Endometrial microvascular endothelial cells (primary cell): Measurements from ENCODE around the gene OR52A5. TPM values are rescaled to one million over a fixed set of nuclear protein-coding genes. Genes with fewer than 3 reads are reported as not detected.
"Not testable (repeated sequence)": the region's sequence is repeated elsewhere in the genome, so short reads cannot be mapped to it uniquely, and the experiment has no call there.

Experiments used
- in situ Hi-C: cut with HindIII; loops from 2 replicates; pipeline ENCODE4 v1.10.0; 2017; ENCODE audit warnings: low sequenced_read_pairs, low pct_unique_long_range_greater_than_20kb; ENCODE audit errors: inconsistent ontology term
- total RNA-seq: library from RNA; depleted of rRNA; stranded (reverse); fragments of >200 nt; gene quantifications from one replicate; pipeline ENCODE4 v1.2.3, GENCODE V29; 2015; ENCODE audit errors: inconsistent ontology term

OR52A5 gene
- total RNA-seq: not detected

DNA sequence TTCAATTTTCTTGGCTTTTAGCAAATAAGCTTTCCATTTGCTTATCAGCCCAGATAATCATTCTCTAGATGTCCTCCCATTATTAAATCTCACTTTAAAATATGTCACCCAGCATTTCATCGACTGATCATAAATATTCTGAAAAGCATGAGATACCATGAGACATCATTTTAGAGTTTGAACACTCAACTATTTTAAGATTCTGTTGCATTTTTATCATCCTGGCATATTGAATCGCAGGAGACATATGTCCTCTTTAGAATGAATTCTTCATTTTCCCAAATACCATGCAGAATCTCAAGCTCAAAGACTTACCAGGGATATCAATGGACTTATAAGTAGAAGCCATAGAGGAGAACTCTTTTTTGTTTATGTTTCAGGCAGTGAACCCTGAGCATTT, at the start of gene OR52A5:
Gene OR52A5, minus strand, starts transcription at position 361 of the 400 bp plus-strand sequence. CDS start 5,714 bp downstream, outside the sequence.
- in situ Hi-C loops: no loop called here

DNA sequence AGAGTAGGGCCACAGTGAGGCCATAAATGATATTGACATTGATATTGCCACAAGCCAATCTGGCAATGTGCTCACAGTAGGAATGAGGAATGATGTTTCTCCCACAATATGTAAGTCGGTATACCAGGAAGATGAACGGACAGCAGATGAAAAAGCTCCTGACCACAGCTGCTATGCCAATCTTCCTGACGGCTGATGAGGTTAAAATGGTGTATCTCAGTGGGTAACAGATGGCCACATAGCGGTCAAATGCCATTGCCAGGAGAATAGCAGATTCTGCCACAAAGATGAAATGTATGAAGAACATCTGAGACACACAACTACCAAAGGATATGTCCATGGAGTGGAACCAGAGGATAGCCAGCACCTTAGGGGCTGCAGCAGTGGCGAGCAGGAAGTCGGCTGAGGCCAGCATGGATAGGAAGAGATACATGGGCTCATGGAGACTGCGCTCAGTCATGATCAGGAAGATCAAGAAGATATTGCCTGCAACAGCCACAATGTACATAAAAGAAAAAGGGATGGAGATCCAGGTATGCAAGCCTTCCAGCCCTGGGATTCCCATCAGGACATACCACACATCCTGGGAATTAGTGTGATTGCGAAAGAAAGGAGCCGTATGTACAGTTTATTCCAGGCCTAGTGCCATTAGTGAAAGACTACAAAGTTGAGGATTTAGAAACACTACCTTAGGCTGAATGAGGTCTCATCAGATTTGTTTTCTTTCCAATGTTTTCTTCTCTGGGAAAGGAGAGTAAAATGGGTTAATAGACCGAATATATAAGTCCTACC, 40.1 kb upstream of the OR52A5 start:
- in situ Hi-C loops: no loop called here

DNA sequence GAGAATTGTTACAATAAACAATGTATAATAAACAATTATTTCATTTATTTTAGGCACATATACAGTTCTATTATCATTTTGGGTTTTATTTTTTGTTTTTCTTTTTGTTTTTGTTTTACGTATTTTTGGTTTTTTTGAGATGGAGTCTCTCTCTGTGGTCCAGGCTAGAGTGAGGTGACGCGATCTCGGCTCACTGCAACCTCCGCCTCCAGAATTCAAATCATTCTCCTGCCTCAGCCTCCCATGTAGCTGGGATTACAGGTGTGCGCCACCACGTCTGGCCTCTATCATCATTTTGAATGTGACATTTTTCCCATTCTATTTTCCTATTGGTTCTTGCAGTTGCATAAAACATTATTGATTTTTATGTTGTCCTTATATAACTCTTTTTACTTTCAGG, 36.8 kb upstream of the OR52A5 start:
- in situ Hi-C loops: no loop called here

DNA sequence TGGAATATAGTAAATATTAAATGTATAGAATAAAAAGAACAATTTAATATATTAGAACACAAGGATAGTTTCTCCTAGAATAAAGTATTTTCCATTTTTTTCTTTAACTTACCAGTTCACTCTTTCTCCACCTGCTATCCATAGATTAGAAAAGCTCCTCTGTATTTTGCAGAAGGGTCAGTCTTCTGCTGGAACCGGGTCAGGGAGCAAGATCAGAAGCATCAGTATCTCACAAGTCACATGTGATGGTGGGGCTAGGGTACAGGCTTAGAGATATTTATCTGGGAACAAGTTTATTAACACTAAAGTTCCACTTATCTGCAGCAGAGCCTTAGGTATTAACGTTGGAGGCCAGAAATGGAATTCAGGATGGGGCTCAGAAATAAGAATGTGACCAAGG, 33.7 kb upstream of the OR52A5 start:
- in situ Hi-C loops: no loop called here

DNA sequence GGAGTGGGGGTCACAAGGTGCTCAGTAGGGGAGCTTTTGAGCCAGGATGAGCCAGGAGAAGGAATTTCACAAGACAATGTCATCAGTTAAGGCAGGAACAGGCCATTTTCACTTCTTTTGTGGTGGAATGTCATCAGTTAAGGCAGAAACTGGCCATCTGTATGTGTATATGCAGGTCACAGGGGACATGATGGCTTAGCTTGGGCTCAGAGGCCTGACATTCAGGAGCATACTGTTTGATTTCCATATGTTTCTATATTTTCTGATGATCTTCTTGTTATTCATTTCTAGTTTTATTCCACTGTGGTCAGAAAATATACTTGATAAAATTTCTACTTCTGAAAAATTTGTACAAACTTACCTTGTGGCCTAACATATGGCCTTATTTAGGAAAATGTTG, 27.7 kb upstream of the OR52A5 start:
- in situ Hi-C loops: not testable (repeated sequence)

DNA sequence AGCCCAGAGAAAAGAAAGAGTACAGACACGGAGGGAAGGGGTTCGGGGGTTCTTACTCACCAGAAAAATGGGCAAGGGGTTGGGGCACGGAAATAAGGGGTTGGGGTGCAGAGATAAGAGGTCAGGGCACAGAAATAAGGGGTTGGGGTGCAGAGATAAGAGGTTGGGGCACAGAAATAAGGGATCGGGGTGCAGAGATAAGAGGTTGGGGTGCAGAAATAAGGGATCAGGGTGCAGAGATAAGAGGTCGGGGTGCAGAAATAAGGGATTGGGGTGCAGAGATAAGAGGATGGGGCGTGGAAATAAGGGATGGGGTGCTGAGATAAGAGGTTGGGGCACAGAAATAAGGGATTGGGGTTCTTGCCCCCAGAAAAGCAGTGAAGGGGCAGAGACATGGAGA, 26.7 kb upstream of the OR52A5 start:
- in situ Hi-C loops: not testable (repeated sequence)

DNA sequence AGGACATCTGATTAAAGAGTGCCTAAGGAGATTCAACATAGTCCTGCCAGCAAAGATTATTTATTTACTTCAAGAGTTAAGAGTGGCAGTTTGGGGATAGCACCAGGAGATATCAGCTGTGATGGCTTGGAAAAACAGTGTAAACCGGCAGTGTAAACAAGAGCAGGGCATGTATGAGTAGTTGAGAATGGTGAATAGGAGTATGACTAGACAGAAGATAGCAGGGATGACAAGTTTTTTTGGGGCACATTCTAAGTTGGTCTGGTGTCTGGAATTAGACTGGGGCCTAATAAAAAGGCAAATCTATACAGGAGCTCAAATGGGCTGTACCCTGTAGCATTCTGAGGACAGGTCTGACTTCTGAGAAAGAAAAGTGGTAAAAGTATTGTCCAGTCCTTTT, 22.9 kb upstream of the OR52A5 start:
- in situ Hi-C loops: not testable (repeated sequence)

DNA sequence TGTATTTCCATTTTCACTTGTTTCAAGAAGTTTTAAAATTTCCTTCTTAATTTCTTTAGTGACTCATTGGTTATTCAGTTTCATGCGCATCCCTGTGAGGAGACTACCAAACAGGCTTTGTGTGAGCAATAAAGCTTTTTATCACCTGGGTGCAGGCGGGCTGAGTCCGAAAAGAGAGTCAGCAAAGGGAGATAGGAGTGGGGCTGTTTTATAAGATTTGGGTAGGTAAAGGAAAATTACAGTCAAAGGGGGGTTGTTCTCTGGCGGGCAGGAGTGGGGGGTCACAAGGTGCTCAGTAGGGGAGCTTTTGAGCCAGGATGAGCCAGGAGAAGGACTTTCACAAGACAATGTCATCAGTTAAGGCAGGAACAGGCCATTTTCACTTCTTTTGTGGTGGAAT, 22.1 kb upstream of the OR52A5 start:
- in situ Hi-C loops: not testable (repeated sequence)

DNA sequence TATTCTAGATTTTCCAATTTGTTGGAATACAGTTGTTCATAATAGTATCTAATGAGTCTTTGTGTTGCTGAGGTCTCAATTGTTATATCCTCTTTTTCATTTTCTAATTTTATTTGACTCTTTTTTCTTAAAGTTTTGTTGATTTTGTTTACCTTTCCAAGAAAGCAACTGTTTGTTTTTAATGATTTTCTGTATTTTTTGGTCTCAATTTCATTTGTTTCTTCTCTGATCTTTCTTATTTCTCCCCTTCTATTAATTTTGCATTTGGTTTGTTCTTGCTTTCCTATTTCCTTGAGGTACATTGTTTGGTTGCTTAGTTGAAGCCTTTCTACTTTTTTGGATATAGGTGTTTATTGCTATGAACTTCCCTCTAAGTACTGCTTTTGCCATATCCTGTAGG, 21.6 kb upstream of the OR52A5 start:
- in situ Hi-C loops: no loop called here

DNA sequence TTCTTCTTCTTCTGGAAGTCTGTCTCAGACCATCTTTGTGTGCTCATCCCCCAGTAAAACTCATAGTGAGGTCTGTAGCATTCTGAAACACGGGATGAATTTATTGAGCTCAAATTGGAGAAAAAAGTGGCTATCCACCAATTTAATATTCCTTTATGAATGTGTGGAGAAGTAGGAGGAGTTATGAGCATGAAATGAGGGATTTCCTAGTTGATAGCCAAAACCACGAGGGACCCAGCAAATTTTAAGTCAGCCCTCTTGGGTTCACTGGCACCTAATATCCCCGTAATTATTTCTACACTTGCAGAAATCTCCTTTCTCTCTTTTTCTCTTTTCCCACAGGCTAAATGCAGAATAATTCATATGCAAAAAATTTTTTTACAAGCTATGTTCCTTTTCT, 16.5 kb upstream of the OR52A5 start, which contains the start of gene OR52A1:
Gene OR52A1, minus strand, starts transcription at position 101 of the 400 bp plus-strand sequence. CDS start 2,388 bp downstream, outside the sequence.
- in situ Hi-C loops: no loop called here

DNA sequence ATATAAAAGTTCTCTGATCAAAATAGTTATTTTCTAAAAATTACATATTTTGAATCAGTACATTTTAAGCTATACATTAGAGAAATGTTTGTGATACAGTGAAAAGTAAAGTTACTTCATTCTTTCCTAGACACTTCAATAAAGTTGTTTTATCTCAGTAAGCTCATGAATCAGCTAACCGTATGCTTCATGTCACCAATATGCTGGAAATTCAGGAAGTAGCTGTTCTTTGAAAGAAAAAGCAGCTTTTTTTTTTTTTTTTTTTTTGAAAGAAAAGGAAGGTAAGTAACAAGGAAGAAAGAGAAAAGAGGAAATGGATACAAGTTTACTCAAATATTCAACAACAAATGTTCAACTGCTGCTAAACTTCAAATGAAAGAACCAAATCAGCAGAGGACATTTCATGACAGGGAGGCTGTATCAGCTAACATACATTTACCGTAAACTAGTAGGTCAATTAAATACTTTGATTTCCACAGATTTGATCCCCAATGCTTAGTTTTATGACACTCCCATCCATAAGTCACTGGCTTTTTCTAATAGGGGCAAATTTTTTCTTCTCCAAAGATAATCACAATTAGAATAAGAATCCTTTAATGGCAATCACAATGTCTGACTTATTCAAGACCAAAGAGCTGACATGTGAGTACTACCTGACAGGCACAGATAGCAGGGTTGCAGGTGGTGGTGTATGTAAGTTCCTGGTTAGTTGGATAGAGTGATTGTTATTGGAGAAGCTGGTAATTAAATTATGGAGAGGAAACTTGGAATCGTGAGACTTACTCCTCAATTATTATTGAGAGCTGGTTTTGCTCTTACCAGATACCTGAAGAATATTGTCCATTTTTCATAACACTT, 15.6 kb upstream of the OR52A5 start:
- in situ Hi-C loops: no loop called here

DNA sequence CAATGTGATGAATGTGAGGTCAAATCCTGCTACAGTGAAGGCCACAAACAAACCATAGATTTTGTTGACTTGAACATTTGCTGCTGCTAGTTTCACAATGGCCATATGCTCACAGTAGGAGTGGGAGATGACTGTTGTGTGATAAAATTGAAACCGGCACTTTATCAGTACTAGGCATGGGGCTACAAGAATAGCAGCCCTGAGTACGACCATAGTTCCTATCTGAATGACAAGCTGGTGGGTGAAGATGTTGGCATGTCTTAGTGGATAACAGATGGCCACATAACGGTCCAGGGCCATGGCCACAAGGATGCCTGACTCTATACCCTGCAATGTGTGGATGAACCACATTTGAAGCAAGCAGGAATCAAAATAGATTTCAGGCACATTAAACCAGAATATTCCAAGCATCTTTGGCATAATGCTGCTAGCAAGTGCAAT, 13.6 kb upstream of the OR52A5 start:
- in situ Hi-C loops: no loop called here

DNA sequence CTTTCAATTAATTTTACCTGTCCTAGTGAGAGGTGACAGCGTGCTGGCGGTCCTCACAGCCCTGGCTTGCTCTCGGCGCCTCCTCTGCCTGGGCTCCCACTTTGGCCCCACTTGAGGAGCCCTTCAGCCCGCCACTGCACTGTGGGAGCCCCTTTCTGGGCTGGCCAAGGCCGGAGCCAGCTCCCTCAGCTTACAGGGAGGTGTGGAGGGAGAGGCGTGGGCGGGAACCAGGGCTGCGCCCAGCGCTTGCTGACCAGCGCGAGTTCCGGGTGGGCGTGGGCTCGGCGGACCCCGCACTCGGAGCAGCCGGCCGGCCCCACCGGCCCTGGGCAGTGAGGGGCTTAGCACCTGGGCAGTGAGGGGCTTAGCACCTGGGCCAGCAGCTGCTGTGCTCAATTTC, 6.0 kb upstream of the OR52A5 start:
- in situ Hi-C loops: not testable (repeated sequence)

DNA sequence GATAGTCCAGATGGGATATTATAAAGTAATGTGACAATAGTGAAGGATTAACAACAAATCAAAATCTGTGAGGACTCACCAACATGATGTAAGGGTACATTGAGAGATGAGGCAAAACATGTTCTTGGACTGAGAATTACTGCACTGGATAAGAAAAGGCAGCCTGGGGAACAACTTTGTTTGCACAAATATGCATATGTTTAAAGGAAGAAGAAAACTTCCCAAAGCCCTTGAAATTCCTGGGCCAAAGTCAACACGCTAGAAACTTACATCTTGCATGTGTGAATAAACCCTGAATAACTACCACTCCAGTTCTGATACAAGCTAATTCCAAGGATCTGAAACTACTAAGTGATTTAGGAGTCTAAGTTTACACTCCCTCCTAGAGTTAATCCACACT, 1.1 kb downstream of the OR52A5 start:
- in situ Hi-C loops: no loop called here

DNA sequence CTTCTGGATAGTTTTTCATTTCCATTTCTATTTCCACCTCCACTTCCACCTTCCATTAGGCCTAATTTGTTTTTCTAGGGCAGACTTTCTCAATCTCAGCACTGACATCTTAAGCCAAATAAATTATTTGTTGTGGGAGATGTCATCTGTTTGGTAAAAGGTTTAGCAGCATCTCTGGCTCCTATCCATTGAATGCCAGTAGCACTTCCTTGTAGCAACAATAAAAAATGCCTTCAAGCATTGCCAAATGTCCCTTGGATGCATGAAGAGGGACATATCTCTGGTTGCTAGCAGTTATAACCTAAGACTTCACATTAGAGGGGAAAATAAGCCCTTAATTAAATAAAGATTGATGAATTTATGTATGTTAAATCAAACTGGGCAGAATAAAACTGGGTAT, 1.9 kb downstream of the OR52A5 start:
- in situ Hi-C loops: no loop called here

DNA sequence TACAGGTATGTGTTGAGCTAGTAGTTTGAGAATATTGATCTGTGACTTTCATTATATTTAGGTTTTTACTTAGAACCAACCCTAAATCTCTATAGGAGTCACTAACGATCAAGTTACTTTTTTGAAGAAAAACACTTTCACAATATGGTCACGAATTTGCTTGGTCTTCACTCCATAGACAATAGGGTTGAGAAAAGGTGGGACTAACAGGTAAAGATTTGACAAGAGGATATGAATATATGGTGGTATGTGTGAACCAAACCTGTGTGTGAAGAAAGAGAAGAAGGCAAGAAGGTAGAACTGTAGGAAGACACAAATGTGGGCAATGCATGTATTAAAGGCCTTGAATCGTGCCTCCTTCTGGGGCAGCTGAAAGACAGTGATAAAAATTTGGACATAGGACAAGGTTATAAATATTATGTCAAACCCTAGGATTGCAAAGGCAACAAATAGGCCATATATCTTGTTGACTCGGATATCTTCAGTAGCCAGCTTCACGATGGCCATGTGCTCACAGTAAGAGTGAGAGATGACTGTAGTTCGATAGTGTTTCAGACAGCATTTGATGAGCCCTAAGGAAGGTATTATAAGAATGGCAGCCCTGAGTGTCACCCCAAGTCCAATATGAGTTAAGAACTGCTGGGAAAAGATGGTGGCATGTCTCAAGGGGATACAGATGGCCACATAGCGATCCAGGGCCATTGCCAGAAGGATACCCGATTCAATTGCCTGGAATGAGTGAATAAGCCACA, 6.4 kb downstream of the OR52A5 start:
- in situ Hi-C loops: no loop called here

DNA sequence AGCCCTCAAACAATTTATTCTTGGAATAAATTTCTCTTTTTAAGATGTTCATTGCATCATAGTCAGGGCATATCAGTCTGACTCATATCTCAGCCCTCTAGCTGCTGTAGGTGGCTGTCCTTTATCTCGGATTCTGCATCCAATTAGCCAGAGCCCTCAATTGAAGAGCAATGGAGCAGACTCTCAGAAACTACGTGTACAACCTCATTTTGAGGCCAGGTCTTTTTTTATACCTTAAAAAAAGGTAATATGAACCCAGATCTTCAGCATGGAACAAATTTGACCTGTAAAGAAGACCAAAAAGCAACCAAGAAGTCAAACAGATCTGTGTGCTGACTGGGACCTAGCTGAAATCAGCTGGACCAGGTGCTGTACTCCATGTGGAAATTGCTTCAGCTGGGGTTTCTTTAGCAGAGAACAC, 8.7 kb downstream of the OR52A5 start:
- in situ Hi-C loops: no loop called here

DNA sequence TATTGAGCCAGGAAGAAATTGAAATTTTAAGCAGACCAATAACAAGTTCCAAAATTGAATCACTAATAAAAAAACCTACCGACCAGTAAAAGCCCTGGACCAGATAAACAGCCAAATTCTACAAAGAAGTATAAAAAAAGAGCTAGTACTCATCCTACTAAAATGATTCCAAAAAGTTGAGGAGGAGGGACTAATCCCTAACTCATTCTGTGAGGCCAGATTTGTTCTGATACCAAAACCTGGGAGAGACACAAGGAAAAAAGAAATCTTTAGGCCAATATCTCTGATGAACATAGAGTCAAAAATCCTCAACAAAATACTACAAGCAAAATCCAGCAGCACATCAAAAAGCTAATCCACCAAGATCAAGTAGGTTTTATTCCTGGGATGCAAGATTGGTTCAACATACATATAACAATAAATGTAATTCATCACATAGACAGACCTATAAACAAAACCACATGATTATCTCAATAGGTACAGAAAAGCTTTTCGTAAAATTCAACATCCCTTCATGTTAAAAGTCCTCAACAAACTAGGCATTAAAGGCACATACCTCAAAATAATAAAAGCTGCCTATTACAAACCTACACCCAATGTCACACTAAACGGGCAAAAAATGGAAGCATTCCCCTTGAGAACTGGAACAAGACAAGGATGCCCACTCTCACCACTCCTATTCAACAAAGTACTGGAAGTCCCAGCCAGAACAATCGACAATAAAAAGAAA, 13.1 kb downstream of the OR52A5 start:
- in situ Hi-C loops: no loop called here
